HG02884 (cell line): ENCODE measurements around the gene VAV1.
"Not testable (repeated sequence)": the region's sequence is repeated elsewhere in the genome, so short reads cannot be mapped to it uniquely, and the experiment has no call there.

Experiments used
- ATAC-seq: cut with Tn5 transposase; IDR thresholded peaks from one replicate; pipeline ENCODE4 v1.9.1; 2021; ENCODE audit warnings: mild to moderate bottlenecking, moderate library complexity; ENCODE audit not compliant: unreplicated experiment

VAV1 gene

DNA sequence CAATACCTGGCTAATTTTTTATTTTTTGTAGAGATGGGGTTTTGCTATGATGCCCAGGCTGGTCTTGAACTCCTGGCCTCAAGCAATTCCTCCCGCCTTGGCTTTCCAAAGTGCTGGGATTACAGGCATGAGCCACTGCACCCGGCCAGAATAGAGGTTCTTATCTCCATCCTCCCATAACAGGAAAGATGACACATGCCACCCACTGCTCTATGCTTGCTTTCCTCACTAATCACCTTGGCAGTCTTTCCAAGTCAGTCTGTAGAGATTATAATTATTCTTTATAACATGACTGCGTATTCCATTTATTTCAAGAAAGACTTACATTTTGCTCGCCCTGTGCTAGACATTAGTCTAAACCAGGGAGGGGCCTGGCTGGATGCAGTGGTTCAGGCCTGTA, 6.7 kb downstream of the VAV1 start:
- no peak for ATAC-seq

DNA sequence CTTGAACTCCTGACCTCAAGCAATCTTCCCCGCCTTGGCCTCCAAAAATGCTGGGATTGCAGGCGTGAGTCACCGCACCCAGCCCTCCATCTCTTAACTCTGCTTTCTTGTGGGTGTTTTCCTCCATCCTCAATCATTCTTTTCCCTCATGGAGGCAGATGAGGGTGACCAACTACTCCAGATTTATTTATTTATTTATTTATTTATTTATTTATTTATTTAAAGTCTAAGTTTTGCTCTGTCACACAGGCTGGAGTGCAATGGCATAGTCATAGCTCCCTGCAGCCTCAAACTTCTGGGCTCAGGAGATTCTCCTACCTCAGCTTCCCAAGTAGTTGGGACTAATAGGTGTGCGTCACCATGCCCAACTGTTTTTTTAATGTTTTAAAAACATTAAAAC, 14.9 kb downstream of the VAV1 start:
- no peak for ATAC-seq

DNA sequence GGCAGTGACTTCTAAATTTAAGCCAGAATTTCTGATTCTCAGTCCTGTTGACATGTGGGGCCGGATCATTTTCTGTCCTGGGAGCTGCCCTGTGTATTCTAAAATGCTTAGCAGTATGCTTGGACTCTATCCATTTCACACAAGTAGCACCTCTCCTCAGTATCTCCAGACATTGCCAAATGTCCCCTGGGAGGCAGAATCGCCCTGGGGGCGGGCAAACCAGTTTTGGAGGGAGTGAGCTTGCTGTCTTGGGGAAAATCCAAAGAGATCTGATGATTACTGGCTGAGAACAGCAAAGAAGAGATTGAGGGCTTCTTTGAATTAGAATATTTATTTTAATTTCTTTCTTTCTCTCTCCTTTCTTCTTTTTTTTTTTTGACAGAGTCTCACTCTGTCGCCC, 16.4 kb downstream of the VAV1 start:
- no peak for ATAC-seq

DNA sequence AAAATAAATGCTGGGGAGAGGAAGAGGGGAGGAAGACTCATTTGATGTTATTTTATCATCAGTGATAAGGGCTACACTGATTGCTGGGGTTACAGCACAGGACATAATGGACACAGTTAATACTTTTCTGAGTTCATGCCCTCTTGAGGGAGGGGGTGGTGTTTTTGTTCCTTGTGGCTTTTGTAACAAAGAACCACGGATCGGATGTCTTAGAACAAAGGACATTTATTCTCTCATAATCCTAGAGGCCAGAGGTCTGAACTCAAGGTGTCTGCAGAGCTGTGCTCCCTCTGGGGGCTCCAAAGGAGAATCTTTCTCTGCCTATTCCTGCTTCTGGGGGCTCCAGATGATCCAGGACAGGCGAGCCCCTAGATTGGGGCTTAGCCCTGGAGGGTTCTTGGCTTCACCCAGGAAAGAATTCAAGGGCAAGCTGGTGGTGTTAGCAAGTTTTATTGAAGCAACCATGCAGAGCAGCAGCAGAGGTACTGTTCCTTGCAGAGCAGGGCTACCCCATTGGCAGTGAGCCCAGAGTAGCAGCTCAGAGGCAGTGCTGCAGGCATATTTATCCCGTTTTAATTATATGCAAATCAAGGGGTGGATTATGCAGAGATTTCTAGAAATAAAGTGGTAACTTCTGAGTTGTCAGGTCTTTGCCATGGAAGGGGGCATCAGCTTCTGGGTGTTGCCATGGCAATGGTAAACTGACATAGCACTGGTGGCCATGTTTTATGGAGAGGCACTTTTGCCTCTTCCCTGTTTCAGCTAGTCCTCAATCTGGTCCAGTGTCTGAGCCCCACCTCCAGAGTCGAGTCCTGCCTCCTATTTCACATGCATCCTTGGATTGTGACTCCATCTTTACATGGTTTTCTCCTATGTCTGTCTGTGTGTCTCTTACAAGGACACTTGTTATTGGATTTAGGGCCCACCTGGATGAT, 18.0 kb downstream of the VAV1 start:
- ATAC-seq: no peak

DNA sequence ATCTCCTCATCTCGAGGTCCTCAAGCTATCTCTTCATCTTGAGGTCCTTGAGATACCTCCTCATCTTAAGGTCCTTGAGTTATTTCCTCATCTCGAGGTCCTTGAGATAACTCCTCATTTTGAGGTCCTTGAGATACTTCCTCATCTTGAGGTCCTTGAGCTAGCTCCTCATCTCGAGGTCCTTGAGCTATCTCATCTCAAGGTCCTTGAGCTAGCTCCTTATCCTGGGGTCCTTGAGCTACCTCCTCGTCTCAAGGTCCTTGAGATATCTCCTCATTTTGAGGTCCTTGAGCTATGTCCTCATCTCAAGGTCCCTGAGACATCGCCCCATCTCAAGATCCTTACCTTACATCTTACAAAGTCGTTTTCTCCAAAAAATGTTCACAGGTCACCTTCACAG, 18.7 kb downstream of the VAV1 start:
- no peak for ATAC-seq

DNA sequence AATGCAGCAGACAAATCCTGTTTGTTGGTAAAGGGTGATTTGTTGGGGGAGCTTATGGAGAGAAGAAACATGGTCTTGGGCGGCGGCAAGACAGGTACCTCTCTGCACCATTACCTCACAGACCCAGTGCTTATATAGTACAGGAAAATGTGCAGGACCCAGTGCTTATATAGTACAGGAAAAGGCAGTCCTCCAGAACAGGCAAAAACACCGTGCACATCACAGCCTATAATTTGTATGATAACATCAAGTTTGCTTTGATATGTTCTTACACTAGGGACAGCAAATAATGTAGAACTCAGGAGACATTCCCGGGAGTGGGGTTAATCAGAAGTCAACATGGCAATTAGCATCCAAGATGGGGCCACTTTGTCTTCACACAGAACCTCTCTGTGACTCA, 20.9 kb downstream of the VAV1 start:
- no peak for ATAC-seq

DNA sequence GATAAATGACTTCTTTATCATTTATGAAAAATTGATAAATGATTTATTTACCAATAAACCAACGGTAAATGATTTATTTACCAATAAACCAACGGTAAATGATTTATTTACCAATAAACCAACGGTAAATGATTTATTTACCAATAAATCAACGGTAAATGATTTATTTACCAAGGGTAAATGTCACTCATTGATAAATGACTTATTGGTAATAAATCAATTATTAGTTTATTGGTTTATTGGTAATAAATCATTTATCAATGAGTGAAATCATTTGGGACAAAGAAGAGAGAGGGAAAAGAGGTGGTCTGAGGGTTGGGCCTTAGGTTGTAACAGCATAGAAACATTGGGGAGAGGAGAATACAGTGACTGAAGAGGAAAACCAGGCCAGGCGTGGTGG, 21.5 kb downstream of the VAV1 start:
- no peak for ATAC-seq

DNA sequence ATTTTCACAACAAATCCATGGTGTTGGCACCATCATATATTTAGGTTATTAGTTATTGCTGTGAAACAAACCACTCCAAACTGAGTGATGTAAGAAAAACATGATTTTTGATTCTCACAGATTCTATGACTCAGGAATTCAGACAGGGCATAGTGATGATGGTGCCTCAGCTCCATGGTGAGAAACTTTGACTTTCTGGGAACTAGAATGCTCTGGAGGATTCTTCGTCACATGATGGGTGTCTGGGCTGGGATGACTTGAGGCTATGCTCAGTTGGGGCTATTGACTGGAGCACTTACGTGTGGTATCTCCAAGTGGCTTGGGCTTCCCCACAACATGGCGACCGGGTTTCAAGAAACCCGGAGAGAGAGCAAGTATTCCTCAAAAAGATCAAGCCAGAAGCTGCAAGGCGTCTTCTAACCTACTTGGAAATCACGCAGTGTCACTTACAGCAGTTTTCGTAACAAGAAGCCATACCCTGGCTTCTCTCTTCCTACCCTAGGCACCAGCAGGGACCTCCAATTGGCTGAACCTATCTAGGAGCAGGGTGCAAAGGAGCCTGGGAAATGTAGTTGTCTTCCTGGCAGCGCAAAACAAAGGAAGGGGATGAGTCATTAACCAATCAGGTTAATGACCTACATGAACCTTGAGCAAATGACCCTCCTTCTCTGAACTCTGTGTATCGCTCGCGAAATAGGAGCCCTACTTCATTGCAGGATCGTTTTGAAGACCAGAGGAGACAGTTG, 22.4 kb downstream of the VAV1 start:
- ATAC-seq: no peak

DNA sequence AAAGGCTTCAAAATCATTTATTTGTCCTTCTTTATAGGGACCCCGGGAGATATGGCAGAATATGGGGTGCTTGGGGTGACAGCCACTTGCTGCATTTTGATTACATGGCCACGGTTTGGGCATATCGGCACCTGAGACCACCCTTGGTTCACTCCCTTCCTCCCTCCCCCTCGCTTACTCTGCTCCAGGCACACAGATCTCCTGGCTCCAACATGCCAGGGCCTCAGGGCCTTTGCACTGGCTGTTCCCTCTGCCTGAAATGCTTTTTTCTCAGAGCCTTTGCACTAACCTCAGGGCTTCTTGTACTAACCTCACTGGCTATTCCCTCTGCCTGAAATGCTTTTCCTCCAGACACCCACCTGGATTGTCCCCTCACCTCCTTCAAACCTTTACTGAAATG, 23.8 kb downstream of the VAV1 start:
- ATAC-seq: no peak

DNA sequence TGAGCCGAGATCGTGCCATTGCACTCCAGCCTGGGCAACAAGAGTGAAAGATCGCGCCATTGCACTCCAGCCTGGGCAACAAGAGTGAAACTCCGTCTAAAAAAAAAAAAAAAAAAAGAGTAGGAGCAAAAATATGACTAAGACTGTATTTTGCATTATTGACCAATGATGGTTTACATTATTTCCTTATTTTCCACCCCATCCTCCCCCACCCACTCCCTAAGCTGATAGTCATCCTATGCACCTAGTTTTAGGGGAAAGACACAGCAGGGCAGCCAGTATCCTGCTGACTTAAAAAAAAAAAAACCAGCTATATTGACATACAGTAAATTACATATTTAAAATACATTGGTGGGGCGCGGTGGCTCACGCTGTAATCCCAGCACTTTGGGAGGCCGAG, 25.1 kb downstream of the VAV1 start:
- no peak for ATAC-seq

DNA sequence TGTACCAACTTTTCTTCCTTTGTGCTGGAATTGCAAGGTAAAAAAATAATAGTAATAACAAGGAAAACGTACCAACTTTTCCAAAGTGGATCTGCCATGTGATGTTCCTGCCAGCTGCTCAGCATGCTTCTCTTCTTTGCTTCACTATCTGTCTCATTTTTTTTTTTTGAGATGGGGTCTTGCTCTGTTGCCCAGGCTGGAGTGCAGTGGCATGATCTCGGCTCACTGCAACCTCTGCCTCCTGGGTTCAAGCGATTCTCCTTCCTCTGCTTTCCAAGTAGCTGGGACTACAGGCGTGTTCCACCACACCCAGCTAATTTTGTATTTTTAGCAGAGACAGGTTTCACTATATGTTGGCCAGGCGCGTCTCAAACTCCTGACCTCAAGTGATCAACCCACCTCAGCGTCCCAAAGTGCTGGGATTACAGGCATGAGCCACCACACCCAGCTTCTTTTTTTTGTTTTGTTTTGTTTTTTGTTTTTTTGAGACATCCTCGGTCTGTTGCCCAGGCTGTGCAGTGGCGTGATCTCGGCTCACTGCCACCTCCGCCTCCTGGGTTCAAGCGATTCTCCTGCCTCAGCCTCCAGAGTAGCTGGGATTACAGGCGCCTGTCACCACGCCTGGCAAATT, 27.8 kb downstream of the VAV1 start:
- ATAC-seq: not testable (repeated sequence)

DNA sequence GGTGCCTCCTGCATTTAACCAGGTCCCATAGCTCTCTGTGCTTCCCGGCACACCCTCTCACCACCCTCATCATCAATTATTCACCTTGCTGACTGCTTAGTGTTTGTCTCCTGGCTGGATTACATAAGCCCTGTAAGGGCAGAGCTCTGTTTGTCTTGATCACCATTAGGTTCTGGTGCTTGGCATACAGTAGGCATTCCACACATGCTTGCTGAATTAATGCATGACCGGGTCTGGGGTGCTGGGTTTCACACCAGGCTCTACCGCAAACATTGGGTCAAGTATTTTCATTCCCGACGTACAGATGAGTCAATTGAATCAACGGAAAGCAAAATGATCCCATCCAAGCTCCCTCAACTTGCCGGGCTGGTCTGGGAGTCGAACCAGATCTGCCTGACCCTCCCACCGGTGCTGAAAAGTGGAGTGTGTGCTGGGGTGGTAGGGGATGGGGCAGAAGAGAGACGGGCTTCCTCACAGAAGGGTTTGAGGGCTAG, 28.5 kb downstream of the VAV1 start:
- no peak for ATAC-seq

DNA sequence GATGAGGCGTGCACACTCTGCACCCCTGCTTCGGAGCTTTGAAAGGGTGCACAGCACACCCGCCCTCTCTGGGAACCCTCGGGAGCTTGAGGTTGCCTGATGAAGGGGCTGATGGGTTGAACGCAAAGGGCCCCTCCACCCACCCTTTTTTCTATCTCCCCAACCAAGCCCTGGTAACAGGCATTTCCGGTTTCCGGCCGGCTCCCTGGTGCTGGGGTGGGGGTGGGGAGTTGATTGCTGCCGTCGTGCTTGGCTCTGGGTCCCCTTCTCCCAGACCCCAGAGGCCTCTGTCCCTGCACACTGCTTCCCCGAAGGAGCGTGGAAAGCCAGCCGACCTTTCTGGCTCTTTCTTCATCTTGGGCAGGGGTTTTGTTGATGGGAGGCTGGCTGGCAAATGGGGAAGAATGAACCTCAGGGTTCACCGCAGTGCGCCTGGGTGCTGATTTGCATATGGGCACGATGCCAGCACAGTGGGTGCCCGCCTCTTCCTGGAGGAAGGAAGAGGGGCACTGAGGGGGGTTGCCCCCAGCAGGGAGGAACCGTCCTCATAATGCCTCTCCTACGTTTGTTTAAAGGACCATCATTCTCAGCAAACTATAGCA, 29.1 kb downstream of the VAV1 start:
- ATAC-seq: no peak

DNA sequence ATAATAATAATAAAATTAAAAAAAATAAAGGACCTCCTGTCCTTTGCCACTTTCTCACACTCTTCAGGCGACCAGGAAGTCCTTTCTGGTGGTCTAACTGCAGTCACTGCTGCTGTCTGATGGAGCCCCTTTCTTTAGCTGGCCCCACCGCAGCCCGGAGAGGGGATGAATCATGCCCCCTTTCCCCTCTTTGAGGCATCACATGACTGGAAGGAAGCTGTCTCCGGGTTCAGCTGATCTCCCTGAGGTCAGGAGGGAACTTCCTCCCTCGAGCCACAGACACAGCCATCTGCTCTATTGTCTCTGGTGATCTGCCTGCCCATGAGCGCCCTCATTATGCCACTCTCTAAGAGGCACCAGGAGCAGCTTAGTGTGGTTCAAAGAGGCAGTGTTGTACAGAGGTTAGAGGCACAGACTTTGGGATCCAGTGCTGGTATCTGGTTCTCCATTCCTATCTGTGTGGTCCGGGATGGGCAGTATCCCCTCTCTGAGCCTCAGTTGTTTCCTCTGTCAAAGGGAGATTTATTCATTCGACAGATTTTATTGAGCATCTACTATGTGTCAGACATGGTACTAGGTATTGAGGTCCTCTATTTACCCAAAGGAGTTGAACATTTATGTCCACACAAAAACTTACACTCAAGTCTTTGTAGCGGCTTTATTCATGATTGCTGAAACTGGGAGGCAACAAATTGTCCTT, 30.0 kb downstream of the VAV1 start:
- no peak for ATAC-seq

DNA sequence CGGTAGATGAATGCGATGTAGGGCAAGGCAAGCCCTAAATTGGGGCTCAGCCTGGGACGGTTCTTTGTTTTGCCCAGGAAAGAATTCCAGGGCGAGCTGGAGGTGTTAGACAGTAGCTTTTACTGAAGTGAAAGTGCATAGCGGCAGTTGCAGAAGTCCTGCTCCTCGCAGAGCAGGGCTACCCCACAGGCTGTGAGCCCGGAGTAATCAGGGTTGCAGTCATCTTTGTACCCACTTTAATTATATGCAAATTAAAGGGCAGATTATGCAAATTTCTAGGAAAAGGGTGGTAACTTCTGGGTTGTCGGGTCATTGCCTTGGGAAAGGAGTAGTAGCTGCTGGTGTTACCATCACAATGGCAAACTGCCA, 30.5 kb downstream of the VAV1 start:
- no peak for ATAC-seq

DNA sequence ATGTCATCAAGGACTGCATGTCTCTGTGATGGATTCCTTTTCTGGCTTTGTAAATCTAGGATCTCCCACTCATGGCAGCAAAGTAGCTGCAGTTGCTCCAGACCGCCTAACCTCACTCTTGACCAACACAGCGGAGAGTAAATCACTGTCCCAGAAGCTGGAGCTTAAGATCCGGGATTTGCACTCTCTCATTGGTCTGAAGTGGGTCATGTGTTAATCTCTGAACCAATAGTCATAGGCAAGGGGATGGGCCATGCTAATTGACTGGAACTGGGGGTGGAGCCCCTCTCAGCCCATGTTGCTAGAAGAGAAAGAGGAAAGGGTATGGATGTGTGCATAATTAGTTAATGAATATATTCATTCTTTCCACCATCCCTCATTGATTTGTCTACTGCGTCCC, 34.0 kb downstream of the VAV1 start:
- no peak for ATAC-seq

DNA sequence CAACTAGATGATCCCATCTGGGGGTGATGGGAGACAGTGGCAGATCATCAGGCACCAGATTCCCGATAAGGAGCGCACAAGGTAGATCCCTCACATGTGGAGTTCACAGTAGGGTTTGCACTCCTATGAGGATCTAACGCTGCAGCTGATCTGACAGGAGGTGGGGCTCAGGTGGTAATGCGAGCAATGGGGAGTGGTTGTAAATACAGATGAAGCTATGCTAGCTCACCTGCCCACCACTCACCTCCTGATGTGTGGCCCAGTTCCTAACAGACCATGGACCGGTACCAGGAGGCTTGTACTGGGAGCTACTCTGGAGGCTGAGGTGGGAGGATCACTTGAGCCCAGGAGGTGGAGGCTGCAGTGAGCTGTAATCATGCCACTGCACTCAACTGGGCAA, 34.8 kb downstream of the VAV1 start:
- ATAC-seq: no peak

DNA sequence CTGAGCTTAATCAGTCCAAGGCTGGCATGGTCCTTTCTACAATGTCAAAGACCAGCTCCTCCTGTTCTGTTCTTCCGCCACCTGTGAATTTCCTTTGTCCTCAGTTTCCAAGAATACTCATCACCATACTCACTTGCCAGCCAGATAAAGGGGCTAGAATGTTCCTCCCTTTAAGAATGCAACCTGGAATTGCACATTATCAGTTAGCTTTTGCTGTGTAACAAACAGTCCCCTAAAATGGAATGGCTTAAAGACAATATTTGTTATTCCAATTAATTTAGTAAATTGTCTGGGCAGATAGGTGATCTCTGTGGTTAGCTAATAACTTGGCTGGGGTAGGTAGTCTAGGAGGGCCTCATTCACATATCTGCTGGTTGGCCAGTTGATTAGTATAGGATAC, 36.0 kb downstream of the VAV1 start:
- ATAC-seq: no peak

DNA sequence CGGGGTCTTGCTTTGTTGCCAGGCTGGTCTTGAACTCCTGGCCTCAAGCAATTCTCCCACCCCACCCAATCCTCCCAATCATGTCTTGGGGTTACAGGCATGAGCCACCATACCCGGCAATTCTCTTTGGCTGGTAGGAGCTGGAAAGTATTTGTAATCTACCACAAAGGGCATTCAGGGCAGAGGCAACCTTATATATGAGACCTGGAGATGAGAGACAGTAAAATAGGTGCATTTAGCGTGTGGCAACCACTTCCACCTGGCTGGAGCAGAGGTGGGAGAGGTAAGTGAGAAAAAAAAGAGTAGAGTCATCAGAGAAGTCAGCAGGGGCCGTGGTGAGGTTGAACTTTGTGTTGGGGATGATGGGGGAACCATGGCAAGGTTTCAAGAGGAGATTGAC, 36.8 kb downstream of the VAV1 start:
- ATAC-seq: no peak

DNA sequence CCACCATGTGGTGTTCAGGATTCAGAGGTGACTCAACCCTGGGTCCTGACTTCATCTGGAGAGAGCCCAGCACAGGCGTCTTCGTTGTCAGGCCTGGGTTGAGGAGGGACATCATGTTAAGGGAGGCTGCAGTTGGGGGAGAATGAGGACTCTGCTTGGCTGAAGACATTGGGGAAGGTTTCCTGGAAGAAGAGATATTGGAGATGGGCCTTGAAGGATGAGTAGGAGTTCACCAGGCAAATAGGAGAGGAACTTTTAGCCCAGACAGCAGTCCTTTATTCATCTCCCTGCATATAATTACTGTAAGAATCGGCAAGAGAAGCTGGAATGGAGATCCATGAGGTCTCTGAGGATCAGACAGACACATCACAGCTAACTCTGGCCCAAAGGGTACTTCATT, 38.9 kb downstream of the VAV1 start:
- ATAC-seq: no peak

DNA sequence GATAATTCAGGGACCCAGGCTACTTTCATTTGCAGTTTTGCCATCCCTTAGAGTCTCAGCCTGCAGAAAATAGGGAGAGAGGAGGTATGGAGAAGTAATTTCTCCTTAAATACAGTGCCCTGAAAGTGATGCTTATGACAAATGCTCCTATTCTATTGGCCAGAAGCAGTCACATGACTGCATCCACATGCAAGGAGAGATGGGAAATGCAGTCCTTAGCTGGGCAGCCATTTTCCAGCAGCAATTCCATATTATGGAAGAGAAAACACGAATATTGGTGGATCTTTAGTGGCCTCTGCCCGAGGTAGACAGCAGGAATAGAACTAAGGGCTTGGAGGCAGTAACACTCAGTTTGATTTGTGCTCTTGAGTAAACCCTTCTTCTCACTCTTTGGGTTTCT, 39.4 kb downstream of the VAV1 start:
- no peak for ATAC-seq
